HepG2 (cell line): ENCODE measurements around the gene PSIP1. TPM values are rescaled to one million over a fixed set of nuclear protein-coding genes. Genes with fewer than 3 reads are reported as not detected.

Experiments used
- HIVEP1 ChIP-seq: sonication (generic); formaldehyde crosslinking; IDR thresholded peaks from 2 replicates; pipeline ENCODE4 v1.4.0; 2020; ENCODE audit warnings: mild to moderate bottlenecking, missing genetic modification reagents
- HMG20A ChIP-seq: IDR thresholded peaks from 2 replicates; pipeline ENCODE4 v1.6.1; 2016; ENCODE audit warnings: borderline replicate concordance
- HNRNPL ChIP-seq: fragments of 200-400 bp; formaldehyde crosslinking; IDR thresholded peaks from 2 replicates; pipeline ENCODE4 v1.6.1; 2017; ENCODE audit warnings: mild to moderate bottlenecking, low read depth, low read length
- KAT7 ChIP-seq: IDR thresholded peaks from 2 replicates; pipeline ENCODE4 v1.6.1; 2018; ENCODE audit warnings: borderline replicate concordance, missing compliant biosample characterization
- KLF13 ChIP-seq: sonication (generic); formaldehyde crosslinking; IDR thresholded peaks from 2 replicates; pipeline ENCODE4 v1.4.0; 2020; ENCODE audit warnings: mild to moderate bottlenecking, missing genetic modification reagents
- NFE2L1 ChIP-seq: sonication (generic); formaldehyde crosslinking; IDR thresholded peaks from 2 replicates; pipeline ENCODE4 v1.4.0; 2020; ENCODE audit warnings: missing genetic modification reagents, mild to moderate bottlenecking, borderline replicate concordance
- NFIB ChIP-seq: sonication (generic); formaldehyde crosslinking; IDR thresholded peaks from 2 replicates; pipeline ENCODE4 v1.9.0; 2021; ENCODE audit warnings: missing genetic modification reagents, mild to moderate bottlenecking, borderline replicate concordance
- NFYC ChIP-seq: IDR thresholded peaks from 2 replicates; pipeline ENCODE4 v1.6.1; 2016; ENCODE audit warnings: missing genetic modification reagents, missing compliant biosample characterization
- RBM39 ChIP-seq: fragments of 200-400 bp; formaldehyde crosslinking; IDR thresholded peaks from one replicate; pipeline ENCODE4 v1.6.1; 2018; ENCODE audit warnings: antibody characterized with exemption, mild to moderate bottlenecking, low read depth, low read length; ENCODE audit not compliant: poor library complexity, severe bottlenecking
- RFX5 ChIP-seq: IDR thresholded peaks from 2 replicates; pipeline ENCODE4 v1.6.1; 2011; ENCODE audit warnings: low read depth, low read length, improper control_type of control experiment
- SNAPC5 ChIP-seq: sonication (generic); formaldehyde crosslinking; IDR thresholded peaks from 2 replicates; pipeline ENCODE4 v1.8.1; 2023; ENCODE audit warnings: mild to moderate bottlenecking, missing genetic modification reagents, borderline replicate concordance
- SOX5 ChIP-seq: IDR thresholded peaks from 2 replicates; pipeline ENCODE4 v1.6.1; 2016; ENCODE audit warnings: borderline replicate concordance
- TBX2 ChIP-seq: sonication (generic); formaldehyde crosslinking; IDR thresholded peaks from 2 replicates; pipeline ENCODE4 v1.5.0; 2020; ENCODE audit warnings: missing genetic modification reagents, mild to moderate bottlenecking, borderline replicate concordance
- YEATS2 ChIP-seq: sonication (generic); formaldehyde crosslinking; IDR thresholded peaks from 2 replicates; pipeline ENCODE4 v1.4.0; 2020; ENCODE audit warnings: missing genetic modification reagents, borderline replicate concordance
- ZBTB14 ChIP-seq: sonication (generic); formaldehyde crosslinking; IDR thresholded peaks from 2 replicates; pipeline ENCODE4 v1.4.0; 2020; ENCODE audit warnings: missing genetic modification reagents
- ZBTB34 ChIP-seq: sonication (generic); formaldehyde crosslinking; IDR thresholded peaks from 2 replicates; pipeline ENCODE4 v1.8.0; 2022; ENCODE audit warnings: mild to moderate bottlenecking, missing genetic modification reagents
- ZBTB7B ChIP-seq: sonication (generic); formaldehyde crosslinking; IDR thresholded peaks from 2 replicates; pipeline ENCODE4 v1.4.0; 2020; ENCODE audit warnings: missing genetic modification reagents
- ZC3H13 ChIP-seq: sonication (generic); formaldehyde crosslinking; IDR thresholded peaks from 2 replicates; pipeline ENCODE4 v1.8.1; 2023; ENCODE audit warnings: mild to moderate bottlenecking, missing genetic modification reagents, moderate library complexity
- ZNF512 ChIP-seq: sonication (generic); formaldehyde crosslinking; IDR thresholded peaks from 2 replicates; pipeline ENCODE4 v1.4.0; 2020; ENCODE audit warnings: mild to moderate bottlenecking, missing genetic modification reagents
- ZNF607 ChIP-seq: sonication (generic); formaldehyde crosslinking; IDR thresholded peaks from 2 replicates; pipeline ENCODE4 v1.5.1; 2020; ENCODE audit warnings: missing genetic modification reagents, mild to moderate bottlenecking, borderline replicate concordance
- polyA plus RNA-seq, 8 experiments: library from polyadenylated mRNA; depleted of rRNA in 3 of 8; stranded (reverse) in 7 of 8; unstranded in 1 of 8; fragments of >200 nt; fragmentation: Illumina TruSeq in 4 of 8; extraction: Trizol in 4 of 8; gene quantifications; 2 replicates each; pipeline versions ENCODE4 v1.2.1 to v1.2.3, GENCODE V29; 2011 to 2016; ENCODE audit warnings: low read depth in 4 of 8, missing spikeins in 1 of 8, mixed read lengths in 1 of 8; ENCODE audit not compliant: insufficient read depth in 1 of 8
- total RNA-seq, 5 experiments: library from RNA; depleted of rRNA; stranded (reverse); fragments of >200 nt; fragmentation: Illumina TruSeq; extraction: Trizol; gene quantifications; 2 replicates each; pipeline ENCODE4 v1.2.3, GENCODE V29; 2016; ENCODE audit warnings: low read depth in 1 of 5
- TF ChIP-seq, protein P1 (sequence below): sonication (generic); formaldehyde crosslinking; IDR thresholded peaks from 2 replicates; pipeline ENCODE4 v1.4.0; 2020; ENCODE audit warnings: missing genetic modification reagents, low read depth, mild to moderate bottlenecking, borderline replicate concordance
- TF ChIP-seq, protein P2 (sequence below): sonication (generic); formaldehyde crosslinking; conservative IDR thresholded peaks from 2 replicates; pipeline ENCODE4 v1.8.0; 2022; ENCODE audit warnings: low read depth, missing genetic modification reagents

The PSIP1 gene
- total and polyA plus RNA-seq, 2 of the 13 experiments (the other 11 are each of a cell fraction or from before 2014, with no cell fraction given), result 12.6 to 46.4 TPM

GRCh38 chr9:15552636-15553527, 42.1 kb upstream of the PSIP1 start, which contains the start of gene CCDC171 (continued):
- TF ChIP-seq ZNF512 (CRISPR knock-in tag) (no peak), RBM39 (peak; percentile 35), YEATS2 (CRISPR knock-in tag) (peak; percentile 78), TBX2 (peak; percentile 62; the same call in 1 of the 2 replicates), SNAPC5 (CRISPR knock-in tag) (no peak), RFX5 (no peak), NFYC (CRISPR knock-in tag) (peak; percentile 78), ZBTB34 (no peak), NFE2L1 (CRISPR knock-in tag) (no peak), HNRNPL (no peak), ZBTB7B (CRISPR knock-in tag) (no peak; the same call in 1 of the 2 replicates), KAT7 (peak; percentile 62; the same call in 1 of the 2 replicates), ZNF607 (CRISPR knock-in tag) (peak; percentile 80; the same call in 1 of the 2 replicates), ZC3H13 (CRISPR knock-in tag) (0 out of 2 replicates have a peak, but pooled peaks have one; percentile 45), KLF13 (CRISPR knock-in tag) (no peak), NFIB (CRISPR knock-in tag) (no peak), ZBTB14 (peak; percentile 98), HMG20A (CRISPR knock-in tag) (no peak), HIVEP1 (no peak), SOX5 (CRISPR knock-in tag) (0 out of 2 replicates have a peak, but pooled peaks have one; percentile 10)
- TF ChIP-seq, protein P1, sequence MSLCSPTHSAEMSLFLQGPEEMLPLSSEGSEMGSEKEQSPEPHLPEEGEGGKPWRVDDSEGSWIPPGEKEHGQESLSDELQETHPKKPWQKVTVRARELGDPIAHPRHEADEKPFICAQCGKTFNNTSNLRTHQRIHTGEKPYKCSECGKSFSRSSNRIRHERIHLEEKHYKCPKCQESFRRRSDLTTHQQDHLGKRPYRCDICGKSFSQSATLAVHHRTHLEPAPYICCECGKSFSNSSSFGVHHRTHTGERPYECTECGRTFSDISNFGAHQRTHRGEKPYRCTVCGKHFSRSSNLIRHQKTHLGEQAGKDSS (CRISPR knock-in tag), result no peak; the same call in 1 of the 2 replicates
- TF ChIP-seq, protein P2, sequence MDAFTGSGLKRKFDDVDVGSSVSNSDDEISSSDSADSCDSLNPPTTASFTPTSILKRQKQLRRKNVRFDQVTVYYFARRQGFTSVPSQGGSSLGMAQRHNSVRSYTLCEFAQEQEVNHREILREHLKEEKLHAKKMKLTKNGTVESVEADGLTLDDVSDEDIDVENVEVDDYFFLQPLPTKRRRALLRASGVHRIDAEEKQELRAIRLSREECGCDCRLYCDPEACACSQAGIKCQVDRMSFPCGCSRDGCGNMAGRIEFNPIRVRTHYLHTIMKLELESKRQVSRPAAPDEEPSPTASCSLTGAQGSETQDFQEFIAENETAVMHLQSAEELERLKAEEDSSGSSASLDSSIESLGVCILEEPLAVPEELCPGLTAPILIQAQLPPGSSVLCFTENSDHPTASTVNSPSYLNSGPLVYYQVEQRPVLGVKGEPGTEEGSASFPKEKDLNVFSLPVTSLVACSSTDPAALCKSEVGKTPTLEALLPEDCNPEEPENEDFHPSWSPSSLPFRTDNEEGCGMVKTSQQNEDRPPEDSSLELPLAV (CRISPR knock-in tag), result no peak
